T-helper 1 cell (primary cell): ENCODE measurements around the gene DDX59.
"Not testable (repeated sequence)": the region's sequence is repeated elsewhere in the genome, so short reads cannot be mapped to it uniquely, and the experiment has no call there.

Experiments used
- DNase-seq, 5 donors: peaks; one replicate each; pipeline ENCODE4 v3.0.0-alpha.2; 2012 to 2020

Gene DDX59

GRCh38 chr1:200670242-200671118, 773 bp upstream of the DDX59 start:
- DNase-seq: no peak

- DNase-seq: no peak
These were observed 993 bp downstream of the DDX59 start for GRCh38 chr1:200668514-200669313.

DNA sequence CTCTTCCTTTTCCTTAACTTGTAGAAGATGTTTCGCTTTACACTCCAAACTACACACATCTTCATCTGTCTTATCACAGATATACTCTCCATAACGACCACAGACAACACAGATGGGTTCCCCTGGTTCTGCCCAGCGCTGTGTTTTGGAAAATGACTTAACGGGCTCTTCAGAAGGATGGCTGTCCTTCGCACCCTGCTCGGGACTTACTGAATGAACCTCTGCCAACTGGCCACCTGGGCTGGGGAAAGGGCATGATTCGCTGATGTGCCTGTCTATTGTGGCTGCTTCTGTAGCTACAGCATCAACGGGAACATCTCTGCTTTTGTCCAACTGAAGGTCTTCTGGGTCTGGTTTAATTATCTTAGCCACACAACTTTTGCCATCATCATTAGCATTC, 3.4 kb downstream of the DDX59 start:
- no peak for DNase-seq

DNA sequence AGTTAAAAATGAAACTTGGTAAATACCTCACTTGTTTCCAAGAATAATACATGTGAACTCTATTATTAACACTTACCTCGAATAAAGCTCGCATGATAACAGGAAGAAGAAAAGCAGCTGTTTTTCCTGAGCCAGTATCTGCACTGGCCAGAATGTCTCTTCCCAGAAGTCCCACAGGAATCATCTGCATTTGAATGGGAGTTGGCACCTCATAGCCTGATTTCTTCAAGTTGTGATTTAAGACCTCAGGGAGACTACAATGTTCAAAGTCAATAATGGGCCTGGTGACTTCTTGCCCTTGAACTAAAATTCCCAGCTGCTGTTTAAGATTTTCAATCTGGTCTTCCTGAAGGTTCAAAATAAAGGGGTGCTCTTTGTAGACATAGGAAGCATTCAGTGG, 3.8 kb downstream of the DDX59 start:
- no peak for DNase-seq

DNA sequence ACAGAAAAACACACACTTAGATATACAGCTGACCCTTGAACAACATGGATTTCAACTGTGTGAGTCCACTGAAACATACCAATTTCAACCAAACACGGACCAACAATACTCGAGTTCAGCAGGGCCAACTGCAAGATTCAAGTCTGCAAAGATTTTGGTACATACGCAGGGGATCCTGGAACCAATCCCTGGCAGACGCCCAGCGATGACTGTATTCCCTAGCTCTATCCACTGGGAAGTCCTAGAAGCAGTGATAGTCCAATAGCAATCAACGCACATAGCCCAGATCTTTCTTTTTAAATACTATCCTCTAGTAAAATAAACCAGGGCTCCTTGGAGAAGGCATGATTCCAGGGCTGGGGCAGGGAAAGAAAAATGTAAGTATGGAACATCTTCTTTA, 9.0 kb downstream of the DDX59 start:
- DNase-seq: no peak

- no peak for DNase-seq
These were observed 10.4 kb downstream of the DDX59 start for GRCh38 chr1:200659269-200659668.

- DNase-seq: no peak
These were observed 11.5 kb downstream of the DDX59 start for GRCh38 chr1:200658037-200658818.

GRCh38 chr1:200654660-200655059, 15.0 kb downstream of the DDX59 start:
- no peak for DNase-seq

DNA sequence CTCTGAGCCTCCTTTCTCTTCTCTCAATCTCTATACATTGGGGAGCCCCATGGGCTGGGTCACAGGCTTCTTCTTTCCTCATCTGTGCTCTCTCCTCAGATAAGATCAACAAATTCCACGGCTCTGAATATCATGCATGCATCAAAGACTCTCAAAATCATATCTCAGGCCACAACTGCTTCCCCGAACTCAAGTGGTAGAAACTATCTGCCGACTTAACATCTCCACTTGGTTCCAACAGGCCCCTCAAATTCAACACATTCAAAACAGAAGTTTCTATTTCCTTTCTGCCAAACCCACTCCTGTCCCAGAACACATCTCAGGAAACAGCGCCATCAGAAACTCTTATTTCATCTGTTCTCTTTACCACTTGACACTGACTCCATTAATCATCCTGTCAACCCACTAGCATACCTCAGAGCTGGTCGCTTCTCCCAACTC, 16.7 kb downstream of the DDX59 start:
- DNase-seq: peak in 1 of 5 donors; percentile 51

DNA sequence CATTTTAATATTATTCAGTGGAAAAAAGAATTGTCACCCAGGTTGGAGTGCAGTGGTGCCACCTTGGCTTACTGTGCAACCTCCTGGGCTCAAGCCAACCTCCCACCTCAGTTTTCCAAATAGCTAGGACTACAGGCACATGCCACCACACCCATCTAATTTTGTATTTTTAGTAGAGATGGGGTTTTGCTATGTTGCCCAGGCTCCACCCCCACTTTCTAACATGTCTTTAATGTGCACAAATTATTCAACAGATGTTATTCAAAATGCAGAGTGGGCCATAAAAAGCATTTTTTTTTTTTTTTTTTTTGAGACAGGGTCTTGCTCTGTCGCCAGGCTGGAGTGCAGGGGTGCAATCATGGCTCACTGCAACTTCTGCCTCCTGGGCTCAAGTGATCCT, 17.3 kb downstream of the DDX59 start:
- DNase-seq: no peak

- DNase-seq: no peak
These were observed 23.2 kb downstream of the DDX59 start for GRCh38 chr1:200646515-200646914.

DNA sequence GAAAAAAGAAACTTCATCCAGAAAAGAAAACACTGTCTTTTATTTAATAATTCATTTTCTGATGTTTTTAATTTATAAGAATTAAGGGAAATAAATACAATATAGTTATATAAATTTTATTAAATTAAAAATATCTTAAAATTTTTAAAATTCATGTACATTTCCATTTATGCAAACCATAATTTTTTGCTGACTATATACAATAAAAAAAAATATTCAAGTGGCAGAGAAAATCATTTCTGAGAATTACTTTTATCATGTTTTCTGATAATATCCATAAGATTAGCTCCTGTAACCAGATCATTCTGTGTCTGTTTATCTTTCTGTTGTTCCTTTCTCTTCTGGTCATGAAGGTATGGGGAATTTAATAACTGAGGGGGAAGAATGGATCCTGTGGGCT, 25.7 kb downstream of the DDX59 start:
- DNase-seq: no peak

DNA sequence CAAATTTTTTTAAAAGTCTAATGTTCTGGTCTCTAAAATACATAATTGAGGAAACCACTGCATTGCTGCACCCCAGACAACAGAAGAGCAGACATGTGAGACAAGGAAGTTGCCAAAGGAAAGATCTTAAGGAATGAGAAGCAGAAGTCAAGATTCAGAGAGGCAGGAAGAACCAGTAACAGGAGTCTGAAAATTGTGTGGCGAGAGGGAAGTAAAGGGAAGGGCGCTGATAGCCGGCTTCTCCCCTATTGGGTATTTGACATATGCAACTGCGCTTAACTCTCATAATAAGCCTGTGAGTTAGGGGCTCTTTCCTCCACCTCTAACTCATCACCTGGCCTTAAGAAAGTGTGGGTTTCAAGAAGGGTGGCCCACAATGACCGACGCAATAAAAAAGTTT, 27.2 kb downstream of the DDX59 start:
- DNase-seq: no peak

DNA sequence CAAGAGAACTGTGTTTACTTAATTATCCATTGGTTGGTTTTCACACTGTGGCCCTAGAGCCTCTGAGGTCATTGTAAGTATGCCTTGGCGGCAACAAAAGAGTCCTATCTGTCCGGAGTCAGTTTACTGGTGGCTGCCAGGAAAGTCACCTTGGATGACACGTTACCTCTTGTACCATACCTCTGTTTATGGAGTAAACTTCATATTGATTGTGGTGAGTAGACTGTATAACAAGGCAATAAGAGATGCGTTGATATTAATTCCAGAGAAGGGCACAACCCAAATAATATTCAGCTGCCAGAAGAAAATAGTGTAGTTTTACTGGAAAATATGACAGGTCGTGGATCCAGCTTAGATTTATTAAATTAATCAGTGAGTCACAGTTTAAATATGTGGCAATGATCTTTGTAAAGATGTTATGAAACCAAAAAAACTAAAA, 28.7 kb downstream of the DDX59 start:
- no peak for DNase-seq

GRCh38 chr1:200640373-200640962, 29.2 kb downstream of the DDX59 start:
- no peak for DNase-seq

DNA sequence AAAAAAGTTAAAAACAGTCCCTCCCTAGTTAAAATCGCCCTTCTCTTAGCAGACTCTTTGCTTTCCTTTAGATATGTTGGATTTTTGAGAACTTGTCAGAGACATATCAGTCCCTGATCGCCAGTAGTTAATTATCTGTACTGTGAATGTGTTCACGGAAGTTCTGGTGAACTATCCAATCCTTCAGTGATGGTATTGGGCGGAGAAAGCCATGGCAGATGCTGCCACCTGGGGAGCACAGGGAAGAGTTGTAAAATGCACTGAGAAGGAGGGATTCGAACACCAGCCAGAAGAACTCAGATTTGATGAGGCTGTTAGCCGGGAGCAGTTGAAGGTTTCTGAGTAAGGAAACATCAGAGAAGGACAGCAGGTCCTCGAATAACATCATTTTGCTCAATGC, 31.6 kb downstream of the DDX59 start:
- DNase-seq: no peak

DNA sequence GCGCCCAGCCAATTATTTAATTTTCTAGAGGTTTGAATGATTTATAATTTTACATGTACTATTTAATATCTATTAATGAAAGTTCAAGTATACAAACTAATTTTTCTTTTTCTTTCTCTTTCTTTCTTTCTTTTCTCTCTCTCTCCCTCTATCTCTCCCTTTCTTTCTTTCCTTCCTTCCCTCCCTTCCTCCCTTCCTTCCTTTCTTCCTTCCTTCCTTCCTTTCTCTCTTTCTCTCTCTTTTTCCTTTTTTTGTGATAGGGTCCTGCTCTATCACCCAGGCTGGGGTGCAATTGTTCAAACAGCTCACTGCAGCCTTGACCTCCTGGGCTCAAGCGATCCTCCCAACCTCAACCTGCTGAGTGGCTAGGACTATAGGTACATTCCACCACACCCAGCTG, 33.0 kb downstream of the DDX59 start:
- DNase-seq: no peak

DNA sequence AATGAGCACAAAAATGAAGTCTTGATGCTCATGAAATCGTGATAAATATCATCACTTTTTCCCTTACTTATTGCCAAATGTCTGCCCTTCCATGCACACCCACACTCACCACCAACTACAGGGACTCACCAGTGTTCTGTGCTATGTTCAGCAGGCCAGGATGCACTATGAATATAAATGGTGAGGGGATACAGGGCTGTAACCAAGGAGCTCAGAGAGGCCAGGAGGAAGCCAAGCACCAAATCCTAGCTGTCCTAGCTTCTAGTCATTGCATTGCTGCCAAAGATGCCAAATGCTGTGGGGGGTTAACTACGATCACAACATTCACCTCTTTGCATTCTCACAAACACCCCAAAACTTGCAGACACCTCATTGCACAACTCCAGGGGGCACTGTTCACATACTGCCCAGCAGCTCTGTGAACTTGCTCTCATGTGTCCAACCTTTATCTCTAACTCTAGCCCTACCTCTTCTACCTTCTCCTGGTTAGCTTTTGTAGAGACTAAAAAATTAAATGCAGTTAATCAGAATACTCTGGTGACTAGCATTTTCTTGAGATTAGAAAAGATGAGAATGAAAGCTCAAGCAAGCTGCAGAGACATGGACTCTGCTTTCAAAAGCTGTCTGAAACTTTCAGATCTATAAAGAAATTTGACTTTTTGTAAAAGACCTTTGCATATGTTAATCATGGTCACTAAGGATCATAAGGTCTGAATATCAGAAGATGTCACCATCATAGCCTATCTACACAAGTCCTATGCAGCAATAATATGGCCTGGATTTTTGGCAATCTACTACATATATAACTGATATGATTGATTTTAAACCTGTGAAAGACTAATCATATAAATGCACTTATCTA, 35.2 kb downstream of the DDX59 start:
- DNase-seq: no peak

DNA sequence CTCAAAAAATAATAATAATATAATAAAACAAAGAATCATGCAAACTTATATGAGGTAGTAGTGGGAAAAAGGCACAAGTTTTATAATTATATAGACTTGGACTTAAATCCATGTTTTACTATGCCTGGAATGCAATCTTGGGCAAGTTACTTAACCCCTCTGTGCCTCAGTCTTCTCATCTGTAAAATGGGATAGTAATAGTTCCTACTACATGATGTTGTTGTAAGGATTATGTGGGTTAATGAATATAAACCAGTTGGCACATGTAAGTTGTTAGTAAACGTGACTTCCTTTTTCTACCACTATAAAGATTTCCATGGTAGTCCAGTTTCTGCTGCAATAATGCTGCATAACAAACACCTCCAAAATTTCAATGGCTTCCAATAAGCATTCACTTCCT, 38.3 kb downstream of the DDX59 start:
- DNase-seq: no peak

DNA sequence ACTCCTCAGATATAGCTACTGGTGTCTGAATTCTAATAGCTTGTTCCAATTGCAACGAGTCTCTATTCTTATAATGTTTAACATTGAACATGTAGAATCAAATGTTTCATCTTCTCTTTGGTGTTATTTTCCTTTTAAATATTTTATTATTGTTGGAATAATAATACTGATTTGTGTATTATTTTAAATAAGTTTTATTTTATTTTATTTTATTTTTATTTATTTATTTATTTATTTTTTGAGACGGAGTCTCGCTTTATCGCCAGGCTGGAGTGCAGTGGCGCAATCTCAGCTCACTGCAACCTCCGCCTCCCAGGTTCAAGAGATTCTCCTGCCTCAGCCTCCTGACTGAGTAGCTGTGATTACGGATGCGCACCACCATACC, 39.2 kb downstream of the DDX59 start:
- not testable (repeated sequence) for DNase-seq

DNA sequence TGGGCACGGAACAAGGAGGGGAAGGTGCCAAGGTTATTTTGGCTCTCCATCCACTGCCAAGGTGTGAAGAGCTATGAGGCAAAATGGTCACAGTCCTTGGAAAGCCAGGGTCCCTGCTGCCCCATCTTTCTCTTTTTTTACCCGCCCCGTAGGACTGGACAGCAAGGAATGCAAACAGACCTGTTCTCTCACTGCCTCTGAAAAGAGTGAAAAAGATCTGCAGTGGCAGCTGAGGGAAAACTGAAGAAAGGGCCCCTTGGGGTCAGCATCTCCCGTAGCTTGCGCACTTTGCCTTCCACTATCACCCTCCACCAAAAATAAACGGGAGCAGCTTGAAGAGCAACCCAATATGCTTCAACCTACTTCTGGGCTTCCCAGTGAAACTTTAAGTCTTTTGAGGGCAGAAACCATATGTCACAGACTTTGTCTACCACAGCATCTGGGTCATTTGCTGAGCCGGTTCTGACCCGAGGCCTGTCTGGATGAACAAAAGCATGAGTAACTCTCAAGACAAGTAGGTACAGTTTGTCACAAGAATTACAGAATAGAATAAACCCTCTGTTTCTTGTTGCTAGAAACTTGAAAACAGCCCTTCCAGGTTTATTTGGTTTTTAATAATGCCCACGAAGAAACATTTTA, 39.7 kb downstream of the DDX59 start:
- DNase-seq: no peak
